HUES64 (cell line): ENCODE measurements around the gene NEGR1.

ENCODE experiments used
- H3K27ac ChIP-seq: 2 replicates; pipeline ENCODE4 v1.7.0; 2013; ENCODE audit warnings: low read depth, low read length, inconsistent platforms
- H3K27me3 ChIP-seq: 2 replicates; pipeline ENCODE4 v1.6.1; 2013; ENCODE audit warnings: mild to moderate bottlenecking, low read length; ENCODE audit not compliant: insufficient read depth
- H3K36me3 ChIP-seq: 2 replicates; pipeline ENCODE4 v1.6.1; 2013; ENCODE audit warnings: mild to moderate bottlenecking, low read length; ENCODE audit not compliant: insufficient read depth
- H3K4me1 ChIP-seq: 2 replicates; pipeline ENCODE4 v1.6.1; 2013; ENCODE audit warnings: mild to moderate bottlenecking, low read length, moderate library complexity; ENCODE audit not compliant: insufficient read depth
- H3K4me3 ChIP-seq: 2 replicates; pipeline ENCODE4 v1.5.1; 2013; ENCODE audit warnings: mild to moderate bottlenecking, low read length, moderate library complexity
- H3K9ac ChIP-seq: 2 replicates; pipeline ENCODE4 v1.6.1; 2013; ENCODE audit warnings: mild to moderate bottlenecking, low read depth, low read length
- H3K9me3 ChIP-seq: 2 replicates; pipeline ENCODE4 v1.6.1; 2013; ENCODE audit warnings: low read depth, low read length; ENCODE audit not compliant: insufficient read depth
- WGBS: fragments of 150-250, 120-280 bp; methylation state at CpG from one replicate; pipeline ENCODE4 v1.1.7; 2013; ENCODE audit warnings: missing lambda C conversion rate; 5-methylcytosine and 5-hydroxymethylcytosine counted together

NEGR1 gene

GRCh38 chr1:71780681-71781080 is 501.7 kb downstream of the NEGR1 start:
- no peaks in the 10 kb centered on the region for H3K9me3 ChIP-seq
- no peaks in the 10 kb centered on the region for H3K36me3 ChIP-seq
- H3K27me3 ChIP-seq, result no peaks in the 10 kb centered on the region
- H3K27ac ChIP-seq, result no peak overlapping the region
- H3K4me3 ChIP-seq, result no peak overlapping the region
- 100% methylated on average over 1 of the region's 3 CpGs for WGBS
- no peak overlapping the region for H3K9ac ChIP-seq
- no peaks in the 10 kb centered on the region; the same call in 1 of the 2 replicates for H3K4me1 ChIP-seq

DNA sequence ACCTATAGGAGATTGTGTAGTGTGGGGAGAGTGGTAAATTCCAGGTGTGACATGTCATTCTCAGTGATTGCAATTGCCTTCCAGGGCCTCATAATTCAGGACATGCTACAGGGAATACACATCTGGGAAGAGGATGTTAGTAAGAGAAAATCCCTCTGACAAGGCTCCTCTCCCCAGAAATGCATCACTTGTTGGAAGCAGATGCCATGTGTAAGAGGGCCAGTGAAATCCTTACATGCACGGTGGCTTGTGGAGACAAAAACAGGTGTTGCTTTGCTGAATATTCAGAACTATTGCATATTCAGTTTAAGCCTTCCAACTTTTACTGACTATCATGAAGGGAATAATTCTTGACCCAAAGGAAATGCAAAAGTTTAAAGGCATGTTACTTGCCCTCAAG is 503.4 kb downstream of the NEGR1 start:
- H3K27me3 ChIP-seq, result no peaks in the 10 kb centered on the region
- no peak overlapping the region for H3K4me3 ChIP-seq
- no peak overlapping the region for H3K9ac ChIP-seq
- H3K9me3 ChIP-seq, result no peaks in the 10 kb centered on the region
- H3K27ac ChIP-seq, result no peak overlapping the region
- no peaks in the 10 kb centered on the region; the same call in 1 of the 2 replicates for H3K4me1 ChIP-seq
- H3K36me3 ChIP-seq, result no peaks in the 10 kb centered on the region
- WGBS, result 89% methylated on average over 1 of the region's 1 CpG

- Histone ChIP-seq H3K27me3 (no peaks in the 10 kb centered on the region), H3K9me3 (no peaks in the 10 kb centered on the region), H3K27ac (no peak overlapping the region), H3K4me3 (no peak overlapping the region), H3K36me3 (no peaks in the 10 kb centered on the region), H3K9ac (no peak overlapping the region), H3K4me1 (no peaks in the 10 kb centered on the region; the same call in 1 of the 2 replicates)
Measured at GRCh38 chr1:71777094-71777493, 505.2 kb downstream of the NEGR1 start.

DNA sequence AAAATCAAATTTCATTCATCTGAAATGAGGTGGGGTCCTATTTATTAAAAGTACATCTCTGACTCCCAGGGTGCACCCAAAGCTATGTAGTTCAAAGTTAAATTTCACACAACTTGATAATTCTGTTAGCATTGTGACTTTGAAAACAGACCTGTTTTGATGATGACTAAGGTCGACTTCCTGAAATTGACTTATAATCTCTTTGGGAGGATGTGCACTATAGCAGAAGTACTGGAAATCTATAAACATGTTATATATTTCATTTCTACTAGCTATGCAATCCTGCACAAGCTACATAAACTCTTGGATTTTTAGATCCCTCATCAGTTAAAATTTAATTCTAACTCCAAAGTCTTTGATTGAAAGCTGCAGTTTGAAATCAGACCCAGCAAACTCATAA is 507.6 kb downstream of the NEGR1 start:
- Histone ChIP-seq H3K27ac (no peak overlapping the region), H3K4me1 (no peaks in the 10 kb centered on the region; the same call in 1 of the 2 replicates), H3K9ac (no peak overlapping the region), H3K27me3 (no peaks in the 10 kb centered on the region), H3K9me3 (no peaks in the 10 kb centered on the region), H3K36me3 (no peaks in the 10 kb centered on the region), H3K4me3 (no peak overlapping the region)
- 100% methylated on average over 1 of the region's 1 CpG for WGBS

DNA sequence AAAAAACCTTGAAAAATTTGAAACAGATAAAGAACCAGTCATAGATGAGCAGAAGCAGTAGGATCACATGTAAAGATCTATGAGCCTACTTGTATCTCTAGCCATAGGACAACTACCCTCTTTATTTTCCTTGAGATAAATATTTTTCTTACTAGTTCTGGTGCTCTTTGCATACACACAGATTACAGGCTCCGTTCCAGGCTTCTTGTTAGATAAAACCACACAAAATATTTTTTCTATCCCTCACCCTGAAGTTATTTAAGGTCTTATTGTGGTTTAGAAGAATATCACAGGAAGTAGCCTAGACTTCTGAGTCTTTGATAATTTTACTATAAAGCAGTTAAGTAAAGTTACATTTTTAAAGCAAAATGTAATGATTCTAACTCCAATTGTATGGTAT is 512.2 kb downstream of the NEGR1 start:
- no peak overlapping the region for H3K4me3 ChIP-seq
- H3K9ac ChIP-seq, result no peak overlapping the region
- no peaks in the 10 kb centered on the region for H3K4me1 ChIP-seq
- no peaks in the 10 kb centered on the region for H3K36me3 ChIP-seq
- H3K27ac ChIP-seq, result no peak overlapping the region
- WGBS, result 100% methylated on average over 1 of the region's 1 CpG
- H3K27me3 ChIP-seq, result no peaks in the 10 kb centered on the region
- no peaks in the 10 kb centered on the region for H3K9me3 ChIP-seq

- Histone ChIP-seq H3K4me1 (no peaks in the 10 kb centered on the region), H3K9ac (no peak overlapping the region), H3K4me3 (no peak overlapping the region), H3K36me3 (no peaks in the 10 kb centered on the region), H3K27ac (no peak overlapping the region), H3K27me3 (no peaks in the 10 kb centered on the region), H3K9me3 (no peaks in the 10 kb centered on the region)
- 93% methylated on average over 4 of the region's 4 CpGs for WGBS
Measured at GRCh38 chr1:71766748-71767147, 515.6 kb downstream of the NEGR1 start.

DNA sequence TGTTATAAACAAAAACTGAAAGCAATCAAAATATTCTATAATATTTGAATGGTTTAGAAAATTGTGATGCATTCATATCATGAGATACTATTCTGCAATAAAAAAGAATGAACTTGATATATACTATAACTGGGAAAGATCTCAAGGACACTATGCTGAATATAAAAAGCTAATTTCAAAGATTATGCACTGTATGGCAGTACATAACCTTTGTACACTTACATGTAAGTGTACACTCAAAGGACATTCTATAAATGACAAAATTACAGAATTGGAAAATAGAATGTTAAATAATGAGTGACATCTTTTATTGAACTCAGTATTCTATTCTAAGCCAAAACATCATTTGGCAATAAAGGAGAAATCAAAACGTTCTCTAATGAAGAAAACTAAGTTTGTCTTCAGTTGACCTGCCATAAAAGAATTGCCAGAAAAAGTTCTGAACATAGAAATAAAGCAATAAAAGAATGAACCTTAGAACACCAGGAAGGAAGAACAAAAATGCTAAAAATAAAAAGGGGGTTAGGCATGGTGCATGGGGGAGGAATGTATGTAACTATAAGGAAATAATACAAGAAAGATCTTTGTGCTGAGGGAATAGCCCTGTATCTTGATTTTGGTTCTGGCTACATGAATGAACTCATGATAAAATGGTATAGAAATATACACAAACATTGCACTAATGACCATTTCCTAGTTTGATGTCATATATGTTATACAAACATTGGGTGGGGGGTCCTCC is 519.7 kb downstream of the NEGR1 start:
- H3K4me3 ChIP-seq, result no peak overlapping the region
- no peaks in the 10 kb centered on the region for H3K27me3 ChIP-seq
- H3K9me3 ChIP-seq, result no peaks in the 10 kb centered on the region
- no peak overlapping the region for H3K27ac ChIP-seq
- H3K36me3 ChIP-seq, result no peaks in the 10 kb centered on the region
- no peak overlapping the region for H3K9ac ChIP-seq
- no peaks in the 10 kb centered on the region for H3K4me1 ChIP-seq
- WGBS, result 86% methylated on average over 1 of the region's 1 CpG

DNA sequence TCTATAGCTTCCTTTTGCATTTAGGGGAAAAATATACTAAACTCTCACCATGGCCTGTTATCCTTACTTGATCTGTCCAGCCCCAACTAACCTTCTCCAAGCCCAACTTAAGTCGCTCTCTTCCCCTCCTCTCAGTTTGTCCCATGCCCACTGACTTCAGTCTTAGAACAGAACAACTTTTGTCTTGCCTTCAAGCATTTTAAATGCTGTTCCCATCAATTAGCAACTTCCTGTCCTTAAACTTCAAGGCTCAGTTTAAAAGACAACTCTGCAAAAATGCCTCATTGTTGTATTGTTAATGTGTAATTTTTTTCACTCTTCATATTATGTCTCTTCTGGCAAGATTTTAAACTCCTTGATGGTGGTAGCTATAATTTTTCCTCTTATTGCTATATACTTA is 526.9 kb downstream of the NEGR1 start:
- no peaks in the 10 kb centered on the region for H3K36me3 ChIP-seq
- 91% methylated on average over 1 of the region's 1 CpG for WGBS

GRCh38 chr1:71753746-71754145 is 528.6 kb downstream of the NEGR1 start:
- 94% methylated on average over 4 of the region's 4 CpGs for WGBS
- peaks cover 14% of the 10 kb centered on the region for H3K4me1 ChIP-seq
- H3K36me3 ChIP-seq, result no peaks in the 10 kb centered on the region
- no peak overlapping the region for H3K4me3 ChIP-seq
- no peaks in the 10 kb centered on the region for H3K9me3 ChIP-seq
- no peak overlapping the region for H3K9ac ChIP-seq
- H3K27ac ChIP-seq, result no peak overlapping the region
- no peaks in the 10 kb centered on the region for H3K27me3 ChIP-seq

More for the DNA sequence above, 526.9 kb downstream of the NEGR1 start:
- Histone ChIP-seq H3K9me3 (no peaks in the 10 kb centered on the region), H3K4me1 (peaks cover 14% of the 10 kb centered on the region), H3K27ac (no peak overlapping the region), H3K4me3 (no peak overlapping the region), H3K9ac (no peak overlapping the region), H3K27me3 (no peaks in the 10 kb centered on the region)

GRCh38 chr1:71745326-71745725 is 537.0 kb downstream of the NEGR1 start:
- Histone ChIP-seq H3K4me3 (no peak overlapping the region), H3K9ac (no peak overlapping the region), H3K27ac (no peak overlapping the region), H3K27me3 (no peaks in the 10 kb centered on the region), H3K4me1 (no peaks in the 10 kb centered on the region), H3K9me3 (no peaks in the 10 kb centered on the region), H3K36me3 (no peaks in the 10 kb centered on the region)

- H3K4me1 ChIP-seq, result no peaks in the 10 kb centered on the region
- H3K4me3 ChIP-seq, result no peak overlapping the region
- no peaks in the 10 kb centered on the region for H3K9me3 ChIP-seq
- no peaks in the 10 kb centered on the region for H3K36me3 ChIP-seq
- no peaks in the 10 kb centered on the region for H3K27me3 ChIP-seq
- WGBS, result no CpG with 5 or more reads among the region's 2 CpGs
- H3K9ac ChIP-seq, result no peak overlapping the region
- no peak overlapping the region for H3K27ac ChIP-seq
Measured at GRCh38 chr1:71743862-71744261, 538.5 kb downstream of the NEGR1 start.

GRCh38 chr1:71738910-71739309 is 543.4 kb downstream of the NEGR1 start:
- Histone ChIP-seq H3K4me3 (no peak overlapping the region), H3K9ac (no peak overlapping the region), H3K27ac (no peak overlapping the region), H3K9me3 (no peaks in the 10 kb centered on the region), H3K36me3 (no peaks in the 10 kb centered on the region), H3K27me3 (no peaks in the 10 kb centered on the region), H3K4me1 (peaks cover 26% of the 10 kb centered on the region)
- whole genome bisulfite sequencing, result 86% methylated on average over 2 of the region's 2 CpGs
